AG04449 (cell line): ENCODE measurements around the gene THAP8.

ENCODE experiments used
- CTCF ChIA-PET: fragments of 350-600 bp; formaldehyde crosslinking; extraction: SDS; loops from one replicate; lab custom pipeline; 2021; ENCODE audit warnings: antibody characterized with exemption; lab: Yijun Ruan, JAX
- POLR2A ChIA-PET: fragments of 400-600, 350-600 bp; formaldehyde crosslinking; extraction: SDS; loops from one replicate; lab custom pipeline; 2020; ENCODE audit warnings: antibody characterized with exemption, inconsistent platforms; lab: Yijun Ruan, JAX
- DNase-seq: peaks from one replicate; pipeline ENCODE4 v3.0.0-alpha.2; 2010; ENCODE audit warnings: low read depth, low spot score
- H3K4me3 ChIP-seq: 2 replicates; pipeline ENCODE4 v1.5.1; 2011; ENCODE audit warnings: low read depth, mild to moderate bottlenecking, control low read depth, low read length
- CTCF ChIP-seq: IDR thresholded peaks from one replicate; pipeline ENCODE4 v1.5.1; 2011; ENCODE audit warnings: mild to moderate bottlenecking, moderate library complexity, low read length, control low read depth, inconsistent platforms; ENCODE audit not compliant: insufficient read depth; ENCODE audit errors: missing control alignments

THAP8 gene

DNA sequence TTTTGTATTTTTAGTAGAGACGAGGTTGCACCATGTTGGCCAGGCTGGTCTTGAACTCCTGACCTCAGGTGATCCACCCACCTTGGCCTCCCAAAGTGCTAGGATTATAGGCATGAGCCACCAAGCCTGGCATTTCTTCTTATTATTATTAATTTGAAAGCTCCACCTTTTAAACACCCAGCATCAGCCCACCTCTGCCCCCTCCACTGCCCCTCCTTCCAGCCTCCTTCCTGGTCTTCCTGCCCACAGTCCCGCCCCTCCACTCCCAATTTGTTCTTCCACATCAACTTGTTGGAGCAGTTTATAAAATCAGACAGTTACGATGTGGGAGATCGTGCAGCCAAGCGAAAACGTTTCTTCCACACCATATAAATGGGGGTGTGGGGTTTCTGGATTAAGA lies 13.6 kb downstream of the THAP8 start:
- no peak overlapping the region for H3K4me3 ChIP-seq
- POLR2A ChIA-PET = no interaction called here
- CTCF ChIA-PET = interaction anchor here (0.9 kb wide), 1 partner anchor 18 kb away, joined by 4 read pairs; no protein-coding TSS in a partner anchor
- TF ChIP-seq CTCF = no peak
- DNase-seq = no peak

GRCh38 chr19:36032251-36033104 lies 21.6 kb downstream of the THAP8 start, which contains the start of gene CLIP3:
Gene CLIP3, minus strand, starts transcription at chr19:36032873. Its CDS starts 516 bp downstream, at chr19:36032357.
- ChIA-PET POLR2A (no interaction called here), CTCF (interaction anchor here (0.6 kb wide), 1 partner anchor 28 kb away, joined by 3 read pairs; no protein-coding TSS in a partner anchor)
- no peak for DNase-seq
- peak; percentile 11 for TF ChIP-seq CTCF
- H3K4me3 ChIP-seq = peak within 1 kb of the TSS; percentile 95

GRCh38 chr19:36031308-36031707 lies 22.8 kb downstream of the THAP8 start:
- ChIA-PET POLR2A (no interaction called here), CTCF (interaction anchor here (1.7 to 2.7 kb wide), 2 partner anchors 11 to 22 kb away, joined by 4 to 7 read pairs; no protein-coding TSS in a partner anchor)
- H3K4me3 ChIP-seq = no peak overlapping the region; the same call in 1 of the 2 replicates
- DNase-seq = no peak
- no peak for TF ChIP-seq CTCF

- no peak for DNase-seq
- ChIA-PET POLR2A (interaction anchor here (0.6 kb wide), 1 partner anchor 107 kb away, joined by 3 read pairs; no protein-coding TSS in a partner anchor), CTCF (interaction anchor here (1.7 to 2.7 kb wide), 2 partner anchors 10 to 23 kb away, joined by 4 to 7 read pairs; no protein-coding TSS in a partner anchor)
- peak; percentile 4 for TF ChIP-seq CTCF
- no peak overlapping the region for H3K4me3 ChIP-seq
These were observed 23.6 kb downstream of the THAP8 start for GRCh38 chr19:36030264-36031148.

DNA sequence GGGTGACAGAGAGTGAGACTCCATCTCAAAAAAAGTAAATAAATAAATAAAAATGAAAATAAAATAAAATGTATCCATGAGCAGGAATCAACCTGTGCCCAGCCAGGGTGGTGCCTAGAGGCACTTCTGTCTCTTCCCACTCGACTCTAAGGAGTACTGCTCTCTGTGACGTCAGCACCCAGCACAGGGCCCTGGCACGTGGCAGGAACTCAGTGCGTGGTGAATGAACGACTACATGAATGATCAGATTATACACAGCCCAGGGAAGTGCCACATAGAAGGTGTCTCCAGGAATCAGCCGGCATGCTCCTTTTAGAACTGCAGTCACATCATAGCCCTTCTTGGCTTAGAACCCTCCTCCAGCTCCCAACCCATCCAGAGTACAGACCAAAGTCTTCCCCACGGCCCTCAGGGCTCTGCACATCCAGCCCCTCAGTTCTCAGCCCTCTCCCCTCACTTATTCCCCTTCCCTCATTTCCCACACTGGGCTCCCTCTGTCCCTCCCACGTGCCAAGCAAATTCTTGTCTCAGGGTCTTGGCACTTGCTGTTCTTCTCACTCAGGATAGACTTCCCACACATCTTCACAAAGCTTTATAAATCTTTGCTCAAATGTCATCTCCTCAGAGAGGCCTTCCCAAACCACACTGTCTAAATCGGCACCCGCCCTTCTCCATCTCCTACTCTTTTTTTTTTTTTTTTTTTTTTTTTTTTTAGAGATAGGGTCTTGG lies 25.6 kb downstream of the THAP8 start:
- TF ChIP-seq CTCF = no peak
- no peak for DNase-seq
- ChIA-PET POLR2A (interaction anchor here (0.6 kb wide), 1 partner anchor 28 kb away, joined by 3 read pairs; no protein-coding TSS in a partner anchor), CTCF (interaction anchor here (1.0 to 1.4 kb wide), 2 partner anchors 14 to 19 kb away, joined by 4 to 6 read pairs; partner anchors contain the start of gene ALKBH6)
- no peak overlapping the region for H3K4me3 ChIP-seq
